ENCODE measurements around the gene ABCF2.

The ABCF2 gene

GRCh38 chr7:151226875-151227782, at the start of gene ABCF2:
TSS of gene ABCF2 (minus strand) at chr7:151227205. CDS start at chr7:151226458, 747 bp downstream.
- peak; percentile 98 to 99 (median 98) for DNase-seq (ENCODE audit: low read depth in 2 of 3, low spot score in 1 of 3)

- no peak for DNase-seq (ENCODE audit: low read depth in 2 of 3, low spot score in 1 of 3)
Measured at GRCh38 chr7:151275813-151276577, 49.0 kb upstream of the ABCF2 start.

- DNase-seq (ENCODE audit: low read depth in 2 of 3, low spot score in 1 of 3) = no peak
Measured at GRCh38 chr7:151274936-151275812, 48.2 kb upstream of the ABCF2 start.

GRCh38 chr7:151274396-151274795, 47.4 kb upstream of the ABCF2 start:
- DNase-seq (ENCODE audit: low read depth in 2 of 3, low spot score in 1 of 3) = no peak

GRCh38 chr7:151273651-151274390, 46.8 kb upstream of the ABCF2 start:
- no peak for DNase-seq (ENCODE audit: low read depth in 2 of 3, low spot score in 1 of 3)

GRCh38 chr7:151272877-151273276, 45.9 kb upstream of the ABCF2 start:
- DNase-seq (ENCODE audit: low read depth in 2 of 3, low spot score in 1 of 3) = no peak

GRCh38 chr7:151272405-151272804, 45.4 kb upstream of the ABCF2 start:
- DNase-seq (ENCODE audit: low read depth in 2 of 3, low spot score in 1 of 3) = no peak

- no peak for DNase-seq (ENCODE audit: low read depth in 2 of 3, low spot score in 1 of 3)
Measured at GRCh38 chr7:151271699-151272355, 44.8 kb upstream of the ABCF2 start.

GRCh38 chr7:151269511-151269910, 42.5 kb upstream of the ABCF2 start:
- DNase-seq (ENCODE audit: low read depth in 2 of 3, low spot score in 1 of 3) = no peak

GRCh38 chr7:151265351-151265931, 38.4 kb upstream of the ABCF2 start:
- DNase-seq (ENCODE audit: low read depth in 2 of 3, low spot score in 1 of 3) = no peak

GRCh38 chr7:151264615-151265014, 37.6 kb upstream of the ABCF2 start:
- DNase-seq (ENCODE audit: low read depth in 2 of 3, low spot score in 1 of 3) = no peak

- DNase-seq (ENCODE audit: low read depth in 2 of 3, low spot score in 1 of 3) = no peak
Measured at GRCh38 chr7:151261529-151261928, 34.5 kb upstream of the ABCF2 start.

- DNase-seq (ENCODE audit: low read depth in 2 of 3, low spot score in 1 of 3) = no peak
Measured at GRCh38 chr7:151260883-151261282, 33.9 kb upstream of the ABCF2 start.

- DNase-seq (ENCODE audit: low read depth in 2 of 3, low spot score in 1 of 3) = no peak
Measured at GRCh38 chr7:151260471-151260870, 33.5 kb upstream of the ABCF2 start.

- DNase-seq (ENCODE audit: low read depth in 2 of 3, low spot score in 1 of 3) = no peak
Measured at GRCh38 chr7:151257990-151258389, 31.0 kb upstream of the ABCF2 start.

GRCh38 chr7:151256410-151257045, 29.5 kb upstream of the ABCF2 start:
- no peak for DNase-seq (ENCODE audit: low read depth in 2 of 3, low spot score in 1 of 3)

- no peak for DNase-seq (ENCODE audit: low read depth in 2 of 3, low spot score in 1 of 3)
Measured at GRCh38 chr7:151255390-151255789, 28.4 kb upstream of the ABCF2 start.

GRCh38 chr7:151254851-151255250, 27.8 kb upstream of the ABCF2 start:
- no peak for DNase-seq (ENCODE audit: low read depth in 2 of 3, low spot score in 1 of 3)

- DNase-seq (ENCODE audit: low read depth in 2 of 3, low spot score in 1 of 3) = no peak
Measured at GRCh38 chr7:151254316-151254715, 27.3 kb upstream of the ABCF2 start.

All from stimulated activated CD4-positive, alpha-beta T cell treated with anti-CD3 and anti-CD28 coated beads, Interleukin-12 subunit alpha, Interleukin-12 subunit beta, amount 100 ng/mL, for 48 hours (primary cell).